HK-2 (cell line): ENCODE data around the gene L2HGDH.
"Not testable (repeated sequence)": the region's sequence is repeated elsewhere in the genome, so short reads cannot be mapped to it uniquely, and the experiment has no call there.

Experiments
- DNase-seq: peaks from one replicate; pipeline ENCODE4 v3.0.0-alpha.2; 2018; ENCODE audit not compliant: unreplicated experiment

L2HGDH gene

DNA sequence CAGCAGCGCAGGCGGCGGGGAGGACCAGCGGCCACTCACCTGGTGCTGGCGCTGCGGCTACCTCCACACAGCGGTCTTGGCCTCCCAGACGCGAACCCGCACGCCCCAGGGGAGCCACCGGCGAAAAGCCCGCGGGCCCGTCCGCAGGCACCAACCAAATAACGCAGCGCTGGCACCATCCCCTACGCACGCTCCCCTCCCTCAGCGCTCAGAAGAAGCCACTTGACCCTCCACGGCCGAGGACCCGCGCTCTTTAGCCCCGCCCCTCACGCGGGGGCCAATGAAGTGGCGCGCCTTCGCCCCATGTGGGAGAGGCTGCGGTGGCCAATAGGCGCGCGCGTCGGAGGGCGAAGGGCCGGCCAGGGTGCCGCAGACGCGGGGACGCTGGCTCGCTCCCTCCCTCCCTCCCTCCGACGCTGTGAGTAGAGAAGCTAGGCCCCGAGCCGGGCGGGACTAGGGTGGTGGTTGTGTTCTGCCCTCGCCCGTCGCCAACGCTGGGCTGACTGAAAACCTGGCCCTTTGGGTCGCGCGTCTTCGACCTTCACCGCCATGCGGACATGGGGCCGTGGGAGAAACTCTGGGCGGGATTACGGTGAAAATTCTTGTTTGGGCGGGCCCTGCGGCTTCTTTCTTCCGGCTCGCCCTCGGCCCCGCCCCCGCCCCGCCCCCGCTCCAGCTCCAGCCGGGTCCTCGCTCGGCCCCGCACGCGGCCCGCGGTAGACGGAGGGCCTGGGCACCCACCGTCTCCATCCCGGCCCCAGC is at the start of gene L2HGDH, which contains the start of gene DMAC2L:
Gene L2HGDH, minus strand, starts transcription at position 258 of the 762 bp plus-strand sequence. Its CDS starts 79 bp downstream, at position 179.
Gene DMAC2L, plus strand, starts transcription at position 353 of the 762 bp plus-strand sequence. CDS start 9,164 bp downstream, outside the sequence.
- peak; percentile 94 for DNase-seq

DNA sequence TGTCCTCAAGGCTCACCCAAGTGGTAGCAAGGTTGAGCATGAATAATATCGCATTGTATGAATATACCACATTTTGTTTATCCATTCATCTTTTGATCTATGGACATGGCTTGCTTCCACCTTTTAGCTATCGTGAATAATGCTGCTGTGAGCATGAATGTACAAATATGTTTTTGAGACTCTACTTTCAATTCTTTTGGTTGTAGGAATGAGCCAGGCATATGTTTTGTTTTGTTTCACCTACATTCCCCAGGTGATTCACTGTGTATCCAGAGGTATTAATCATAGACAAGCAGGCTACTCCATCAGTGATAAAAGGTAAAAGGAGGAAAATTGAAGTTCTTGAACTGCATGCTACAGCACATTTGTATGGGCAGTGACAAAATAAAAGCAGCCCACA is 48.8 kb upstream of the L2HGDH start:
- DNase-seq: no peak

DNA sequence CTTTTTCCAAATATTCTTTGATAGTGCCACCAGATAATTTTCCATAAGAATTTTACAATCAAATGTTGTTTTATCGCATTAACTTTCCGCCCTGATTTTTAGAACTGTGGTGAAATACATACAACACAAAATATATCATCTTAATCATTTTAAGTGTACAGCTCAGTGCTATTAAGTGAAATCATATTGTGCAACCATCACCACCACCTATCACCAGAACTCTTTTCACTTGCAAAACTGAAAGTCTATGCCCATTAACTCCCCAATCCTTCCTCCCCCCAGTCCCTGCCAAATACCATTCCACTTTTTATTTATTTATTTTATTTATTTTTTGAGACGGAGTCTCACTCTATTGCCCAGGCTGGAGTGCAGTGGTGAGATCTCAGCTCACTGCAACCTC is 48.1 kb upstream of the L2HGDH start:
- no peak for DNase-seq

DNA sequence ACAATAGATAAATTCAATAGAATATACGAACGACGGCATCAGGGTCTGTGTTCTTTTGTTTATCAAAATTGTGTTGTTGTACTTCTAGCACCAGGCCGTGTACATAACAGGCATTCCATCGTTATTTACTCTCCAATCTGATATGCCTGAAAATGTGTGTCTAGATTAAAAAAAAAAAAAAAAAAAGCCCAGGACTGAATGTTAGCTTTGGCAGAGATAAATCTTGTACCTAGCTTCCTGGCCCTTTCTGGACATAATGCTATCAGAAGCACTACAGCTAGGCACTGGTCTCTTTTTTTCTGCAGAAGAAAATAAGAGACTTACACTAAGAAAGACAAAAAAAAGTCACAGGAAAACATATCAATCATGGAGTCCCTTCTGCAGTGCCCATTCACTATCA is 47.6 kb upstream of the L2HGDH start:
- DNase-seq: no peak

DNA sequence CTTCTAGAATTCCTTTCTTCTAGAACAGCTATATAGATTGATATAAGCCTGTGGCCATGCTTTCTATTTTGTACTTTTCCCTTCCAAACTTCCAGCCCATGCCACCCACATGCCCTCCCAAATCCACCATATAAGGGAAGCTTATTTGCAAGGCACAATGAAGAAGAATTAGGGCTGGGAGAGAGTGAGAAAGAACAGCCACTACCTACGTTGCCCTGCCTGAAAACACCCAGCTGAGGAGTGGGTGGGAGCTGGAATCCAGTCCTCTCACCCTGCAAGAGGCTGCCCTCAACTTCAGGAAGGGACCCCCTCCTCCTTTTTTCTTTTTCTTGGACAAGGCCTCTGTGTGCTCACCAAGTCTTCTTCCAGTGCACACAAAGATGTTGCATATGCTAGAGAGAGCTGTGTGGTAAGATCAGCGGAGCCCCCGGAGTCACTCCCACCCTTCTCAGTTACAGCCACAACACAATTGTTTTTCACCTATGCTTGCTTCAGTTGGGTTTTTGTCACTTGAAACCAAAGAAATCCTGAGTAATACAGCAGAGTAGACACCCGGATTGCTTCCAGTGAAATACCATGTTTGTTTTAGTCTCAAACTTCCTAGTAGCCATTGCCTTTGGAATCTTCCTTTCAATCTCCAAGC is 45.8 kb upstream of the L2HGDH start:
- no peak for DNase-seq

DNA sequence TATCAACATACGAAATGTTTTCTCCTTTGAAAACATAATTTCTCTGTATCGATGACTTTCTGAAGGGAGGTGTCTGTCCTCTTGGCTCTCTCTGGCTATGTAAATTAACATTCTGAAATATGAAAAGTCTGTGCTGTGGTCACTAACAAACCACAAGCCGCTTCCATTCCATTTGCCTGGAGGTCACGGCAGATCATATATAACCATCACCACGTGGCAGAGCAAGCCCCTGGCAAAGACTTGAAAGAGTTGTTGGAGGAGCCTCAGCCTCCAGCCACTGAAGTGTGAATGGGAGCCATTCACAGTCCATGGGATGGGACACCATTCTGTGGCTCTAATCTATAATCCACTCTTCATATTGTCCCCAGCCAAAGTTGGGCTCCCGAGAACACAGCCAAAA is 45.1 kb upstream of the L2HGDH start:
- DNase-seq: no peak

DNA sequence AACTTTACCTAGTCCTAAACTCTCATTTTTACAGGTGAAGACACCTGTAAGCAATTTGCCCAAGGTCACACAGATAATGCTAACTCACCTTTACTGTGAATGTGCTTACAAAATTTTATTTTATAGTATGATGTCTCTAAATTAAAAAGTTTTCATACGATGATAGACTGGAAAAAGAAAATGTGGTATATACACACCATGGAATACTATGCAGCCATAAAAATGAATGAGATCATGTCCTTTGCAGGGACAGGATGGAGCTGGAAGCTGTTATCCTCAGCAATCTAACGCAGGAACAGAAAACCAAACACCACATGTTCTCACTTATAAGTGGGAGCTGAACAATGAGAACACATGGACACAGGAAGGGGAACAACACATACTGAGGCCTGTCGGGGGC is 44.3 kb upstream of the L2HGDH start:
- not testable (repeated sequence) for DNase-seq

DNA sequence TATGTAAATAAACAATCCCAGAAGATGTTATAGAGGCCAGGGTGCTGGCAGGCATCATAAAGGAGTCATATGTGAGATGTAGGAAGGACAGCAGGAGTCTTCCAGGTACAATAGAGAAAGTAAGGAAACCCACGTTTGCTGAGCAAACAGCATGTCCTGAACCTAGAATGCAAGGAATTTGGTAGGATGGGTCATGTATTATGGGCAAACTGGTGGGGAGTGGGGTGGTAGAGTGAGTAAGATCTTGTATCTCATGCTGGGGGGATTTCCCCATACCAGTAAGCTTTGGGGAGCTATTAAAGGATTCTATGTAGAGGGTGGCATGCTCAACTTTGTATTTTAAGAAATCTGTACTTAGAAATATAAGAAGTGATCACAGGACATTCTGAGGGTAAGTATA is 43.7 kb upstream of the L2HGDH start:
- no peak for DNase-seq

DNA sequence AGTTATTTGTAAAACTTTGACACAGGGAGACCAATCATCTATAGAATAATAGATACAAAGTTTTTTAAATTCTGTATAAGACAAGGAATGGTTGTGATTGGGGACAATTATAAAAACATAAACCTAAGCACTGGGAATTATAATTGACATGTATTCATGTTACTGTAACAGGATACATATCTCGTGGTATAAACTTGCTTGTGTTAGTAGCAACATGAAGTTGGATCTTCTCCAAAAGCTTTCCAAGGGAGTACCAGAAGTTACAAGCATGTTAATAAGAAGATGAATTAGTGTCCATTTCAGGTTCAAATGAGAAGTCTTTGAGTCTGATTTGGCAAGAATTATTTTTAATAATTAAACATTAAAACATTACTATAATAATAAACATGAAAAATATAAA is 42.5 kb upstream of the L2HGDH start:
- DNase-seq: no peak

DNA sequence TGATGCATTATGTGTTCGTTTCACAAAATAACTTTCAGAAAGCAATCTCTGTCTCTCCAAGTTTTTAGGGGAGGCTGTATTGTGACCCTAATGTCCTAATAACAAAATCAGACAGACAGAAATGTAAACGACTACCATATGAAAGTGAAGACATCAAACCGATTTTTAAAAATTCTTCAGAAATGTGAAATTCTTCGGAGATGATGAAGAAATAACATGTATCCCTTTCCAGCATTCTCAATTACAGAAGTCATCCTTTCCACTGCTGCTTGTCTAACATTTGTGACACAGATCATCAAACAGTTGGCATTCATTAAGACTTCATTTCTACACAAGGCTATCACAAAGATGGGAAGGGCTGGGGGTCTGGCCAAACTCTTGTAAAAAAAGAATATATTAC is 41.1 kb upstream of the L2HGDH start:
- DNase-seq: no peak

DNA sequence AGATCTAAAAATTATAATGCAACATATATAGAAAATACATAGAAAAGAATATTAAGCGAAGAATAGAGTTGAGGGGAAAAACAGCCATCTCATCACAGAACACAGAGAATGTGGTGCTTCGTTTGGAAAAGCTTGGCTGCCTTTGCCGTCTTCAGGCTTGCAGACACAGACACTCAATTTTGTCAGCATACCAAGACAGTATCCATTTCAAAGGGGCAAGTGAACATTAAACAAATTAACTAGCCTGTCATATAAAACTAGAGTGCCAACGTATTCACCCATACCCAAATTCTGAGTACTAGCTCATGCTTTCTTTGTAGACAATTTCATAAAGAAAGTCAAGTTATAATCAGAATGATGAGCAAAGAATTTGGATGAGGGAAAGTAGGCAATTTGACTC is 40.6 kb upstream of the L2HGDH start:
- no peak for DNase-seq

DNA sequence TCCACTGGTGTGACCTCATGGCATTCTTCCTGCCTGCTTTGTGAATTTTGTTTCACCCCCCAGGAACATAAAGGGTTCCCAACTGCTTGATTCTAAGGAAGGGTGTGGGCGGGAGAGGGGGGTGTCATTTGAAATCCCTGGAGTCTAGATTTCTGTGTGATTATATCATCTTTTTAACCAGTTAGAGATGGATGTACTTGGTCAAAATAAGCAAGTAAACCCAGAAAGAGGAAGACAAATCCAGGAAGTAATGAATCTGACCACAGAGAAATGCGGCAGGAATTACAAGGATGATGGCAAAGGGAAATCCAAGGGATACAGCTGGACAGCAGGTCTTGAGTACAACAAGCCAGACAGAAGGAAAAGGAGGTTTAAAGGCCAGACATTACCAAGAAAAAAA is 38.9 kb upstream of the L2HGDH start:
- DNase-seq: no peak

DNA sequence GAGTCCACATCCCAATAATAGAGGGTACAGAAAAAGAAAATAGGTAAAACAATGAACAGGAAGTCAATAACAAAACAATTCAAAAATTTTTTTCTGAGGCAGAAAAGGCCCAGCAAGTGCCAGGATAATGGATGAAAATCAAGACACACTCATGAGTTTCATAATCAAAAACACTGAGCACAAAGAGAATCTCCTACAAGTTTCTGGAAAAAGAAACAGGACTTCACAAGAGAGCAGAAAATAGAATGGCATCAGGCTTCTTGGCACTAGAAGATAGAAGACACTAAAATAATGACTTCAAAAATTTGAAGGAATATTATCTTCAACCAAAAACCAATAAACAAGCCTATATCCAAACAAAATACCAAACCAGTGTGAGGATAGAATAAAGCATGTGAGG is 36.9 kb upstream of the L2HGDH start:
- DNase-seq: no peak

DNA sequence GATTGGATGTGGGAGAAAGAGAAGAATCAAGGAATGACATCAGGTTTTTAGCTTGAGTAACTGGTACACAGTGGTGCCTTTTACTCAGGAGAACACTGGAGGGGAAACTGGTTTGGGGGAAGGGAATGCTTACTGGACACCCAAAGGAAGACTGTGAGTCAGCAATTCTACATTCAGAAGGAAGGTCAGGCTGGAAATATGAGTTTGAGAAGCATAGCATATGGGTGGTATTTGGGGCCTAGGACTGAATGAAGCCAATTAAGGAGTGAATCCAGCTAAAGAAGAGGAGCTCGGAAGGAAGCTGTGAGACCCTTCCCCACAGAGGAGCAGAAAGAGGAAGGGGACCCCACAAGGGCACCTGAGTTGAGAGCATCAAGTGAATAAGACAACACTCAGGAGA is 35.5 kb upstream of the L2HGDH start:
- no peak for DNase-seq

DNA sequence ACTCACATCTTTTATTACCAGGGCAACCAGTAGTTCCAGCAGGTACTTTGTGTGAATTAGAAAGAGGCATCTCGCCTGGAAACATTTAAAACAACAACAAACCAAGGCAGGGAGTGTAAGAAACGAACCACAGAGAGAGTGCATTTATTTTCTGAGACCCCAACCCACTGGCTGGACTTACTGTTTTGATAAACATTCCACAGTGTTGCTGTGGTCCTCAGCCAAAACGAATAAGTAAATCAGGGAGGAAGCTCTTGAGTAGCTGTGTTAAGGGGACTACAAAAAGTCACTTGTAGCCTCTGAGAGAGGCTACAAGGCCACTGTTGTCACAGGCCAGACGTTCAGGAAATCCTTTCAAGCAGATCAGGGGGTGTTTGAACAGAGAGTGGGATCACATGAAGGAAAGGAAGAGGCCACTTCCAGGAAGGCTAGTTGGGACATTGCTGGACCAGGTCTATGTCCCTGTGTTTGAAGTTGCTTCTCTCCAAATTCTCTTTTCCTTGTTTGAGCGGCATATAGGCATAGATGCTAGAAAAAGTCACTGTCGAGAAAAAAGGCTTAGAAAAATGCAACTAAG is 33.9 kb upstream of the L2HGDH start:
- no peak for DNase-seq

DNA sequence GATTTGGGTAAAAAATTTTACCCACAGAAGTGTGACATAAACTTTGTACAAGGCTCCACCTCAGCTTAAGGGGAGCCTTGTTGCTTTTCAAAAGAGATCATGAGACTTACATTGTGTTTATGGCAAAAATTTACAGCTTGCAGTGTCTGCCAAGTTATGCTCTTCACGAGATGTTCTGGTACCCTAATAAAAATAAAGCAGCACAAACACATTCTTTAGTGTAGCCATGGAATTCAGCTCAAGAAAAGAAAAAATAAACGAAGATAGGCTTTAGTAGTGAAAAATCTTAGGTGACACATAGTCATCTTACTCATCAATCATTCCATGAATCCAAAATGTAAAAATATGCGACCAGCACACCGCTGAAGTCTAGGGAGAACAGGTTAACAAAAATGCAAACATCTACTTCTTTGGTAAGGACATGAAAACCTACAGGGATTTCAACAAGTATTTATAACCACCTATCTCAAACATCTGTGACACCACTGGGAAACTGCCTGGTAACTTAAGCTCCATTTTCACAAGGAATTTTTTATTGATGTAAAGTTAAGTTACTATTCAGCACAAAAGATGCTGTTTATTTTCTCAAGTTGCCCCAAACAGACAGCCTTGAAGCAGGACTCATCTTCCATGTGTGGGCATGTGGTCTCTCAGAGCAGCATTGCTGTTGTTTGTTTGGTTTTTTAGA is 33.0 kb upstream of the L2HGDH start:
- no peak for DNase-seq

DNA sequence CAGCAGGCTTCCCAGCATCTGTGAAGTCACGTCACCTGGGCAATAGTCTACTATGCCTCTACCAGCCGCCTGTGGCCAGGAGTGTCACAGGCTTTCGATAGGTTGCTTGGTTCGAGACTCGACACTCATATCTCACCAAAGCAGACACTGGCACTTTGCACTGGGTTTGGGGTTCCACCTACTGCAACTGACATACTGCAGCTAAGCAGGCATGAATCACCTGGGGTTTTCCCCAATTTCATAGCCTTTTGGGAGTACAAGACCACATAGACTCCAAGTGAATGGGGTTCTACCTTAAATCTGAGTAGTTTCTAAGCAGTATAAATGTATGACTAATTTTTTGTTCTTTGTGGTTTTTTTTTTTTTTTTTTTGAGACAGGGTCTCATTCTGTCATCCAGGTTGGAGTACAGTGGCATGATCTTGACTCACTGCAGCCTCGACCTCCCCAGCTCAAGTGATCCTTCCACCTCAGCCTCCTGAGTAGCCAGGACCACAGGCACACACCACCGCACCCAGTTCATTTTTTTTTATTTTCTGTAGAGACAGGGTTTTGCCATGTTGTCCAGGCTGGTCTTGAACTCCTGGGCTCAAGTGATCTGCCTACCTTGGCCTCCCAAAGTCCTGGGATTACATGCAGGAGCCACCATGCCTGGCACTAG is 32.2 kb upstream of the L2HGDH start:
- no peak for DNase-seq

DNA sequence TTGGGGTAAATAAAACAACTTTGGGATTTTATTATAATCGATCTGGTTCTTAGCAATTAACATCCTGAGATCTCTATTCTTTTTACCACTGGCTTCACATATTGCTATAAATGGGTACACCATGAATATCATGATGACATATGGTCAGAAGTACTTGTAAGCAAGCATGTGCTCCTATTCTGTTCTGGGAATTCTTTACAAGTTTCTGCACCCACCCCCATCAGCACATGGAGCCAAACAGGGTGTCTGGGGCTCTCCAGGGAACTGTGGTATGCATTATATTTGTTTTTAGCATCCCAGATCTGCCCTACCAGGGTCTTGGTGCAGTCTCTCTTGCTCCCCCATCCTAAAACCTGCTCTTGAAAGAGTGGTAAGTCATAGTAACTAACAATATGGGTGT is 31.4 kb upstream of the L2HGDH start:
- DNase-seq: no peak

DNA sequence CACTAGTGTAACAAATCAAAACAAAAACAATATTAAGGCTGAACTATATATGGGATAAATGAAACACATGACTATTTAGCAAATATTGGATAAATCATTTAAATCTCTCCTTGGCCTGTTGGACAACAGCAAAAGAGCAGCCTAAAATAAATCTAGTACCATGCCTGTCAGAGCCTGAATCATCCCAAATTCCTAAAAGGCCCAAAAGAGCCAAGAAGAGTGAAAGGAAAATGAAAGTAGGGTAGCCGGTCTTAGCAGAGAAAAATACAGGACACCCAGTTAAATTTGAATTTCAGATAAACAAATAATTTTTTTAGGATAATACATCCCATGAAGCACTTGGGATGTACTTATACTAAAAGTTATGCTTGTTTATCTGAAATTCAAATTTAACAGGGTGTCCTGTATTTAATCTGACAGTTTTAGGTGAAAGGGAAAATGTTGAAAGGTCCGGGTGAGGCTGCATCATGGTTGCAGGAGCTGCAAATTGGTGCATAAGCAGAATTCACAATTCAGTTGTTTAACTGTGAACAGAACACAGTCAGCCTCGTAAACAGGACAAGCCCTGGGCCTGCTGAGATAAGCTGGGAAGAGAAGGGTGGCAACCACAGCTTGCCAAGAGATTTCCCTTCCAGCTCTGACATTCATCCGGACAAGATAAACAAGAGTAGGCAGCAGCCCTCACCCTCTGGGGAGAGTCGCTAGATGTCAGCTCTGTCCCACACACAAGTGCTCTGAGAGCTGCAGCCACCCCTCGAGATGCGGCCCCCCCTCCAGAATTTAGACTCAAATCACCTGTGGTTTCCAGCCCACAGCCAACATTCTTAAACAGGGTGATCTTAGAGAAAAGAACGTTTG is 30.4 kb upstream of the L2HGDH start:
- peak; percentile 51 for DNase-seq

DNA sequence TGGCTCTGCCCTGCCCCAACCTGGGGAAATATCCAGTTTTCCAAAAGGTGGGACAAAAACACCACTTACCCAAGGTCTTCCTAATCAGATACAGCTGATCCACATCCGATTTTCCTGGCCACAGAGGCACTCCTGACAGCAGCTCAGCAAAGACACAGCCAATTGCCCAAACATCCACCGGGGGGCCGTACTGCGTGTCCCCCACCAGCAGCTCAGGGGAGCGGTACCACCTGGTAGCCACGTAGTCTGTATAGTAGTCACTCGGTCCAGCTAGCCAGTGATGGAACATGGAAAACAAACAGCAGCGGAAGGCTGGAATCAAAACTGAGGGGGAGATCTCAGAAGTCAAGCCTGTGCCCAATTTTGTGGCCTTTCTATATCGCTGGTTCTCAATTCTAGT is 28.9 kb upstream of the L2HGDH start:
- no peak for DNase-seq

DNA sequence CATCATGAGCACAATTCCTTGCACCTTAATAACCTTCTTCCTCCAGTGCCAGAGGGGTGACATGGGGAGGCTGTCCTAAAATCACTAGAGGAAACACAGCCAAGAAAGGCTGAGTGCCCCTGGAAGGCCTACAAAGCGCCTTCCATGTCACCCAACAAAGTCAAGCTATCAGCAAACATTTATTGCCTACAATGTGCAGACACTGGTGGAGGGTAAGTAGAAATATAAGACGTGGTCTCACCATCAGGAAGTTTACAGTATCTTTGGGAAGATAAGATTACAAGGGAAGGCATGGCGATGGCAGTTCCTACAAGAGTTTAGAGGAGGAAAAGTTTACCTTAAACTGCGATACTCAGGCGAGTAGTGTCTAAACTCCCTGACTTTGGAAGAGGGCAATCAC is 28.0 kb upstream of the L2HGDH start:
- no peak for DNase-seq
